ENCODE results near the gene TRPC4.

Gene TRPC4

GRCh38 chr13:37753776-37754175 lies 115.8 kb downstream of the TRPC4 start:
- TF ChIP-seq CSDC2 (CRISPR knock-in tag; IDR thresholded peaks at IDR 0.05) (no peak), TCF4 (CRISPR knock-in tag; IDR thresholded peaks at IDR 0.05; ENCODE audit: borderline replicate concordance) (no peak), RARB (CRISPR knock-in tag; IDR thresholded peaks at IDR 0.05) (no peak), ZFP30 (CRISPR knock-in tag; IDR thresholded peaks at IDR 0.05) (no peak), TSHZ2 (CRISPR knock-in tag; IDR thresholded peaks at IDR 0.05) (no peak), GLIS3 (CRISPR knock-in tag; IDR thresholded peaks at IDR 0.05) (no peak), TOX (CRISPR knock-in tag; IDR thresholded peaks at IDR 0.05; ENCODE audit: borderline replicate concordance) (no peak), ESRRG (CRISPR knock-in tag; IDR thresholded peaks at IDR 0.05) (no peak), ZNF70 (CRISPR knock-in tag; IDR thresholded peaks at IDR 0.05) (no peak), ARNTL (CRISPR knock-in tag; IDR thresholded peaks at IDR 0.05; ENCODE audit: borderline replicate concordance, low read depth) (no peak), OSR1 (CRISPR knock-in tag; IDR thresholded peaks at IDR 0.05) (no peak), ZC3H10 (CRISPR knock-in tag; IDR thresholded peaks at IDR 0.05) (no peak), SNAI2 (CRISPR knock-in tag; IDR thresholded peaks at IDR 0.05) (no peak), CSRNP3 (CRISPR knock-in tag; IDR thresholded peaks at IDR 0.05) (no peak), PPARA (CRISPR knock-in tag; IDR thresholded peaks at IDR 0.05; ENCODE audit: borderline replicate concordance) (no peak), CREB5 (CRISPR knock-in tag; IDR thresholded peaks at IDR 0.05; ENCODE audit: low read depth) (no peak), POU6F1 (CRISPR knock-in tag; IDR thresholded peaks at IDR 0.05; ENCODE audit: borderline replicate concordance, low read depth) (no peak), ZNF8 (CRISPR knock-in tag; IDR thresholded peaks at IDR 0.05) (no peak), ISL1 (CRISPR knock-in tag; IDR thresholded peaks at IDR 0.05) (no peak)
- ATAC-seq, result no peak

GRCh38 chr13:37752146-37752545 lies 117.4 kb downstream of the TRPC4 start:
- ATAC-seq, result no peak
- TF ChIP-seq GLIS3 (CRISPR knock-in tag; IDR thresholded peaks at IDR 0.05), result no peak
- TF ChIP-seq CSRNP3 (CRISPR knock-in tag; IDR thresholded peaks at IDR 0.05), result no peak
- no peak for TF ChIP-seq RARB (CRISPR knock-in tag; IDR thresholded peaks at IDR 0.05)
- TF ChIP-seq ZFP3 (CRISPR knock-in tag; IDR thresholded peaks at IDR 0.05), result no peak
- no peak for TF ChIP-seq TOX (CRISPR knock-in tag; IDR thresholded peaks at IDR 0.05; ENCODE audit: borderline replicate concordance)
- TF ChIP-seq ZNF565 (CRISPR knock-in tag; conservative IDR thresholded peaks at IDR 0.05; ENCODE audit: low read depth), result no peak
- TF ChIP-seq ZFP30 (CRISPR knock-in tag; IDR thresholded peaks at IDR 0.05), result no peak
- TF ChIP-seq SNAI2 (CRISPR knock-in tag; IDR thresholded peaks at IDR 0.05), result no peak

GRCh38 chr13:37751025-37751424 lies 118.5 kb downstream of the TRPC4 start:
- no peak for ATAC-seq
- no peak for TF ChIP-seq POU6F1 (CRISPR knock-in tag; IDR thresholded peaks at IDR 0.05; ENCODE audit: borderline replicate concordance, low read depth)
- TF ChIP-seq ZC3H10 (CRISPR knock-in tag; IDR thresholded peaks at IDR 0.05), result no peak
- TF ChIP-seq CREB5 (CRISPR knock-in tag; IDR thresholded peaks at IDR 0.05; ENCODE audit: low read depth), result no peak
- no peak for TF ChIP-seq CSDC2 (CRISPR knock-in tag; IDR thresholded peaks at IDR 0.05)
- no peak for TF ChIP-seq GLIS3 (CRISPR knock-in tag; IDR thresholded peaks at IDR 0.05)
- no peak for TF ChIP-seq ZNF70 (CRISPR knock-in tag; IDR thresholded peaks at IDR 0.05)
- TF ChIP-seq PPARA (CRISPR knock-in tag; IDR thresholded peaks at IDR 0.05; ENCODE audit: borderline replicate concordance), result no peak
- no peak for TF ChIP-seq TSHZ2 (CRISPR knock-in tag; IDR thresholded peaks at IDR 0.05)
- TF ChIP-seq ZNF565 (CRISPR knock-in tag; conservative IDR thresholded peaks at IDR 0.05; ENCODE audit: low read depth), result no peak
- TF ChIP-seq TOX (CRISPR knock-in tag; IDR thresholded peaks at IDR 0.05; ENCODE audit: borderline replicate concordance), result no peak
- no peak for TF ChIP-seq RARB (CRISPR knock-in tag; IDR thresholded peaks at IDR 0.05)
- no peak for TF ChIP-seq BACH2 (CRISPR knock-in tag; IDR thresholded peaks at IDR 0.05; ENCODE audit: borderline replicate concordance)

All from SK-N-SH treated with all-trans-retinoic acid at 6 μM for 48 hours (cell line).